Middle frontal gyrus (tissue), 1 donor: ENCODE results near the gene MMP17.

Experiments
- DNase-seq: peaks from one replicate; pipeline ENCODE4 v3.0.0-alpha.2; 2015; ENCODE audit warnings: low spot score; ENCODE audit errors: extremely low spot score

Gene MMP17

GRCh38 chr12:131829791-131830334 is 1.7 kb downstream of the MMP17 start:
- DNase-seq: no peak

- peak; percentile 66 for DNase-seq
Measured at GRCh38 chr12:131830335-131830913, 2.2 kb downstream of the MMP17 start.

GRCh38 chr12:131830914-131831571 is 2.9 kb downstream of the MMP17 start:
- no peak for DNase-seq

GRCh38 chr12:131831635-131832041 is 3.4 kb downstream of the MMP17 start:
- no peak for DNase-seq

- DNase-seq: no peak
Measured at GRCh38 chr12:131832321-131833231, 4.4 kb downstream of the MMP17 start.

GRCh38 chr12:131833288-131833895 is 5.2 kb downstream of the MMP17 start:
- DNase-seq: no peak

GRCh38 chr12:131833896-131834641 is 5.9 kb downstream of the MMP17 start:
- DNase-seq: no peak

- DNase-seq: no peak
Measured at GRCh38 chr12:131834798-131835615, 6.8 kb downstream of the MMP17 start.

GRCh38 chr12:131835616-131836171 is 7.5 kb downstream of the MMP17 start:
- DNase-seq: no peak

- DNase-seq: no peak
Measured at GRCh38 chr12:131836193-131836592, 8.0 kb downstream of the MMP17 start.

GRCh38 chr12:131836714-131837397 is 8.7 kb downstream of the MMP17 start:
- DNase-seq: no peak

GRCh38 chr12:131840643-131841416 is 12.6 kb downstream of the MMP17 start:
- no peak for DNase-seq

GRCh38 chr12:131841547-131841946 is 13.4 kb downstream of the MMP17 start:
- no peak for DNase-seq

- no peak for DNase-seq
Measured at GRCh38 chr12:131842169-131842568, 14.0 kb downstream of the MMP17 start.

- DNase-seq: no peak
Measured at GRCh38 chr12:131843527-131843926, 15.3 kb downstream of the MMP17 start.

- no peak for DNase-seq
Measured at GRCh38 chr12:131844140-131844539, 15.9 kb downstream of the MMP17 start.

GRCh38 chr12:131844656-131845055 is 16.5 kb downstream of the MMP17 start:
- DNase-seq: no peak

GRCh38 chr12:131845121-131845520 is 16.9 kb downstream of the MMP17 start:
- no peak for DNase-seq
